ENCODE results near the gene RABAC1.

- TF ChIP-seq FOXP1 (IDR thresholded peaks at IDR 0.05) (no peak), FOXP1 (CRISPR knock-in tag; IDR thresholded peaks at IDR 0.05) (no peak), CBX2 (IDR thresholded peaks at IDR 0.05; ENCODE audit: low read depth, low read length) (no peak), CBX2 (CRISPR knock-in tag; IDR thresholded peaks at IDR 0.05; ENCODE audit: low read depth) (no peak), CTCF (CRISPR knock-in tag; IDR thresholded peaks at IDR 0.05) (no peak), CREM (IDR thresholded peaks at IDR 0.05) (no peak), CREM (CRISPR knock-in tag; IDR thresholded peaks at IDR 0.05) (no peak), SP1 (IDR thresholded peaks at IDR 0.05) (no peak), SP1 (CRISPR knock-in tag; IDR thresholded peaks at IDR 0.05) (no peak), TBL1XR1 (IDR thresholded peaks at IDR 0.05; ENCODE audit: borderline replicate concordance, low read length, partially characterized antibody) (no peak), POLR2AphosphoS5 (IDR thresholded peaks at IDR 0.05; ENCODE audit: low read depth, low read length) (no peak), ZNF766 (CRISPR knock-in tag; IDR thresholded peaks at IDR 0.05; ENCODE audit: borderline replicate concordance) (no peak), ZNF879 (CRISPR knock-in tag; IDR thresholded peaks at IDR 0.05) (no peak), FOXJ3 (CRISPR knock-in tag; IDR thresholded peaks at IDR 0.05; ENCODE audit: borderline replicate concordance) (no peak), ZNF335 (CRISPR knock-in tag; IDR thresholded peaks at IDR 0.05) (no peak), EP300 (IDR thresholded peaks at IDR 0.05; ENCODE audit: low read depth in 2 of 2, low read length in 2 of 2) (no peak), EP300 (CRISPR knock-in tag; IDR thresholded peaks at IDR 0.05; ENCODE audit: borderline replicate concordance) (no peak), ZNF138 (CRISPR knock-in tag; IDR thresholded peaks at IDR 0.05; ENCODE audit: low read depth) (no peak), GABPB1 (CRISPR knock-in tag; IDR thresholded peaks at IDR 0.05) (no peak)
Observed at GRCh38 chr19:41960973-41961372, 1.9 kb upstream of the RABAC1 start.

All from HepG2 (cell line).